Measurements from ENCODE around the gene TRIM14. TPM values are rescaled to one million over a fixed set of nuclear protein-coding genes. Genes with fewer than 3 reads are reported as not detected.

Gene TRIM14
- total and polyA plus RNA-seq, 2 of the 4 experiments (the other 2 are of a cell fraction), result 3.0 to 8.5 TPM

GRCh38 chr9:98085944-98086343 is 33.1 kb downstream of the TRIM14 start:
- H3K18ac ChIP-seq (ENCODE audit: low read depth, low read length), result no peak overlapping the region
- DNase-seq, result no peak
- no peak overlapping the region for H4K8ac ChIP-seq (ENCODE audit: low read depth in 2 of 2, low read length in 2 of 2)
- no peak overlapping the region for H3K4ac ChIP-seq (ENCODE audit: low read depth, low read length)
- H4K5ac ChIP-seq (ENCODE audit: low read depth, low read length), result no peak overlapping the region
- in situ Hi-C loops (cut with MboI; ENCODE audit: low sequenced_read_pairs) (no loop called here), intact Hi-C loops (cut with micrococcal nuclease) (no loop called here), dilution Hi-C loops (cut with HindIII; ENCODE audit: low sequenced_read_pairs, unreplicated experiment) (no loop called here)
- no peak overlapping the region for H3K14ac ChIP-seq (replicated peaks; ENCODE audit: low read depth, low read length)
- no peaks in the 10 kb centered on the region for H3K9me3 ChIP-seq (ENCODE audit: control insufficient read depth, insufficient read depth, low read length)
- H3K79me1 ChIP-seq (ENCODE audit: low read depth in 1 of 2, low read length in 2 of 2), result peaks cover 8 to 12% of the 10 kb centered on the region in 2 experiments; a peak in 3 of 4 replicates
- H2AK5ac ChIP-seq (ENCODE audit: low read depth, low read length), result no peak overlapping the region
- TF ChIP-seq RFX5 (IDR thresholded peaks at IDR 0.05; ENCODE audit: low read depth, low read length), result no peak
- TF ChIP-seq FOS (IDR thresholded peaks at IDR 0.05; ENCODE audit: low read depth, low read length), result no peak
- TF ChIP-seq POLR2A (IDR thresholded peaks at IDR 0.05; ENCODE audit: low read depth, low read length), result no peak
- no peak for TF ChIP-seq MXI1 (IDR thresholded peaks at IDR 0.05; ENCODE audit: borderline replicate concordance, low read depth, low read length)
- no peak for TF ChIP-seq CEBPB (IDR thresholded peaks at IDR 0.05; ENCODE audit: low read depth, low read length)
- TF ChIP-seq BHLHE40 (IDR thresholded peaks at IDR 0.05; ENCODE audit: low read depth, low read length), result no peak
- TF ChIP-seq RCOR1 (IDR thresholded peaks at IDR 0.05; ENCODE audit: insufficient replicate concordance, low read length), result no peak
- TF ChIP-seq USF2 (IDR thresholded peaks at IDR 0.05; ENCODE audit: low read depth, low read length), result no peak
- no peak for TF ChIP-seq MAFK (IDR thresholded peaks at IDR 0.05; ENCODE audit: low read depth, low read length)
- no peak for TF ChIP-seq CTCF (conservative IDR thresholded peaks at IDR 0.05; ENCODE audit: low read depth, low read length)
- TF ChIP-seq SMC3 (IDR thresholded peaks at IDR 0.05; ENCODE audit: low read depth, low read length), result no peak
- TF ChIP-seq MAZ (IDR thresholded peaks at IDR 0.05; ENCODE audit: borderline replicate concordance, low read depth, low read length), result no peak
- no peak for TF ChIP-seq CHD1 (IDR thresholded peaks at IDR 0.05; ENCODE audit: low read depth, low read length)
- TF ChIP-seq NFE2L2 (IDR thresholded peaks at IDR 0.05; ENCODE audit: low read depth, low read length), result no peak
- TF ChIP-seq RAD21 (IDR thresholded peaks at IDR 0.05; ENCODE audit: low read length), result no peak
- no peak for TF ChIP-seq ELK1 (IDR thresholded peaks at IDR 0.05; ENCODE audit: borderline replicate concordance, low read depth, low read length)
- H2BK5ac ChIP-seq (ENCODE audit: low read depth, low read length, poor library complexity, severe bottlenecking), result no peak overlapping the region
- no peak overlapping the region for H2AFZ ChIP-seq (replicated peaks; ENCODE audit: low read length, poor library complexity)
- no peak overlapping the region for H3K4me3 ChIP-seq (ENCODE audit: insufficient read depth, low read depth, low read length)
- H3K36me3 ChIP-seq (ENCODE audit: control insufficient read depth, insufficient read depth, low read length), result peaks cover 16% of the 10 kb centered on the region
- no CpG with 5 or more reads among the region's 7 CpGs for WGBS, 2 experiments (ENCODE audit: extremely low coverage in 2 of 2, insufficient read length in 1 of 2)
- no peak overlapping the region for H2BK120ac ChIP-seq (ENCODE audit: low read depth, low read length)
- no peak overlapping the region for H3K9ac ChIP-seq (ENCODE audit: low read depth, low read length)
- no peaks in the 10 kb centered on the region for H3K27me3 ChIP-seq (ENCODE audit: control insufficient read depth, insufficient read depth, low read length)
- no peak overlapping the region for H3K56ac ChIP-seq (ENCODE audit: extremely low read depth, insufficient read depth, low read length)
- no peak overlapping the region for H2BK20ac ChIP-seq (ENCODE audit: low read depth, low read length)
- H4K91ac ChIP-seq (ENCODE audit: insufficient read depth, low read depth, low read length), result no peak overlapping the region
- no peak overlapping the region for H3K4me2 ChIP-seq (ENCODE audit: low read depth, low read length)
- ChIA-PET CTCF (no interaction called here), POLR2A (ENCODE audit: unreplicated experiment) (no interaction called here)
- peaks cover 13% of the 10 kb centered on the region for H3K4me1 ChIP-seq (ENCODE audit: control insufficient read depth, insufficient read depth, low read length)
- no peak overlapping the region for H3K23ac ChIP-seq (ENCODE audit: low read depth, low read length)
- H4K20me1 ChIP-seq (ENCODE audit: insufficient read depth, low read length), result 0 out of 2 replicates have a peak, but pooled peaks cover 5% of the 10 kb centered on the region
- H3K9me1 ChIP-seq (ENCODE audit: insufficient read depth, low read length), result peaks cover 7% of the 10 kb centered on the region
- H2BK15ac ChIP-seq (ENCODE audit: low read depth, low read length), result no peak overlapping the region
- no TSS peak for BruUV-seq (replicated peaks)
- H2AK9ac ChIP-seq (replicated peaks; ENCODE audit: low read depth, low read length, poor library complexity), result no peak overlapping the region
- no peak for ATAC-seq (ENCODE audit: low read depth)
- no peak overlapping the region for H3K27ac ChIP-seq (ENCODE audit: insufficient read depth, low read length)

Measured in IMR-90 (cell line).